ENCODE measurements around the gene TDRD12.
"Not testable (repeated sequence)": the region's sequence is repeated elsewhere in the genome, so short reads cannot be mapped to it uniquely, and the experiment has no call there.

TDRD12 gene

DNA sequence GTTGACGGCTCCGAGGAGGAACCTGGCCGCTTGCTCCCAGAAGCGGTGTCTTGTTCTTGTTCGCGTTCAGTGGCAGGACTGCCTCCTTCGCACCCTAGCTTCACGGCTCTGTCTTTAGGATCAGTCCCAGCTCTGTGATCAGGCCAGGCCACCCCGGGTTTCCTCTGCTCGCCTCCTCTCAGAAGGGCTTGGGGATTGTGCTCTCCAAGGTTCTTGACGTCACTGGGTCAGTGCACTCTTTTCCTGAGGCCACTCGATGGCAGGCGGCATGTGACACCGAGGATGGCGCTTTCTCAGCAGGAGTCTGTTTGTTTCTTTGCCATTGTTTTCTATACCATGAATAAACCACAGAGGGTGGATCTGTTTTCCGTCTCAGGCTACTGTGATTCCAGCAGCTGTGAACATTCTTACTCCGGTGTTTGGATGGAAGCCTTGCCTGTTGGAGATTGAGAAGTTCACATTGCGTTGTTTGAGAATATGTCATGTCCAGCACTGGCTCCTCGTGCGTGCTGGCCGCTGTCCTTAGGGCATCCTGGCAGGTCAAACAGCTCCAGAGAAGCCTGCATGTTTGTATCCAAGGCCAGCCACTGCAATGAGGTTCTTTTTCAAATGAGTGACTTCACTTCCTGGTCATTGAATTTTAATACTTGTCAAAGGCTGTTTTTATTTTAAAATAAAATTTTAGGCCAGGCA lies 105.5 kb downstream of the TDRD12 start:
- Histone ChIP-seq H3K9ac (no peak overlapping the region), H3K4me2 (peak overlapping the region; percentile 8; the same call in 1 of the 2 replicates), H3K4me3 (no peak overlapping the region), H3K36me3 (no peaks in the 10 kb centered on the region), H4K20me1 (no peaks in the 10 kb centered on the region), H3K9me3 (no peaks in the 10 kb centered on the region), H3K27ac (no peak overlapping the region), H3K4me1 (peaks cover 12% of the 10 kb centered on the region), H3K27me3 (no peaks in the 10 kb centered on the region)
- no peak for TF ChIP-seq Cebpa-rat (IDR thresholded peaks at IDR 0.05)

DNA sequence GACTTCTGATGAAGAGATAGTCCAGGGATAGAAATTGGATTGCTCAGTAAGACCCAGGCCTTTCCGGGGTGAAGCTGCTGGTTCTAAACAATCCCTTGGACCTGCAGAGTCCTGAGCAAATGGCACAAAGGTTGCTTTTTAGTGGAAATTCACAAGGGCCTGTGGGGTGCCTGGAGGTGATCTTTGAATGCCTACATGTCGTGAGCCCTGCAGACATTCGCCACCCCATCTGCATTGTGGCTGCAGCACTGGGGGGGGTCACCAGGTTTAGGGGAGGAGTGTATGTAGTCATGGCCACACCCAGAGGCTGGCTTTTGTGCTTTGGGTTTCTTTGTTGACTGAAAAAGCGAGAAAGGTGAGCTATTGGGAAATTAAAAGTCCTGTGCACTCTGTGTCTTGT lies 108.6 kb downstream of the TDRD12 start:
- no peak overlapping the region for H3K9ac ChIP-seq
- no peaks in the 10 kb centered on the region for H3K9me3 ChIP-seq
- H3K4me3 ChIP-seq, result no peak overlapping the region
- no peaks in the 10 kb centered on the region for H3K36me3 ChIP-seq
- no peaks in the 10 kb centered on the region for H3K4me1 ChIP-seq
- no peaks in the 10 kb centered on the region for H4K20me1 ChIP-seq
- no peak for TF ChIP-seq Cebpa-rat (IDR thresholded peaks at IDR 0.05)
- H3K27me3 ChIP-seq, result no peaks in the 10 kb centered on the region
- H3K4me2 ChIP-seq, result no peak overlapping the region
- H3K27ac ChIP-seq, result no peak overlapping the region

DNA sequence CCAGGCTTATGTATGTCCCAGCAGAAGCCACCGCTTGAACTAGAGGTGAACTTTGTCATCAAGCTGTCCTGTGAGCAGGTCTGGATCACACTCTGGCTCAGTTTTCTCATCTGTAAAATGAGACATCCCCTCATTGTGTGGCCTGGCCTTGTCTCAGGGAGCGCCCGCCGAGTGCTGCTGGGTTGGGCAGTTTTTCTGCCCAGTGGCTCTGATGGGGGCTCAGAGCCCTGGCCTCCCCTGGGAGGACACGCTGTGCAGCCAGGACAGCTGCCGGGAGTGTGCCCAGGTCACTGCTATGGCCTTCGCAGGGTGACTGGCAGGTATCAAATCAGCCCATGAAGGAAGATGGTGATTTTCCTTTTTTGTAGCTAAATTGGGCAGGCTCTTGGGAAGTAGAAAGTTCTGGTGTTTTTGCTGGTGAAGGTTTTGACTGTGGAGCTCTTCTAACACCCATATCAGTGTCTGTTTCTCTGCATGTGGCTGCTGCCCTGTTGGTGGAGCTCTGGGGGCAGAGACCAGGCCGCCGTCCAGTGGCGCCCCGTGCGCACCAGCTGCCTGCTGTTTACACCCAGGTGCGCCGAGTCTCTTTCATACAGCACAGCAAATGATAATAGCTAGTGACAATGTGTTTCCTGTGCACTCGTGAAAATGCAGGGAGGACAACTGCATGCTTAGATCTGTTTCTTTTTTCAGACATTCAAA lies 109.2 kb downstream of the TDRD12 start:
- Histone ChIP-seq H4K20me1 (no peaks in the 10 kb centered on the region), H3K4me1 (no peaks in the 10 kb centered on the region), H3K4me2 (no peak overlapping the region), H3K4me3 (no peak overlapping the region), H3K9me3 (no peaks in the 10 kb centered on the region), H3K9ac (no peak overlapping the region), H3K36me3 (no peaks in the 10 kb centered on the region), H3K27me3 (no peaks in the 10 kb centered on the region), H3K27ac (no peak overlapping the region)
- no peak for TF ChIP-seq Cebpa-rat (IDR thresholded peaks at IDR 0.05)

DNA sequence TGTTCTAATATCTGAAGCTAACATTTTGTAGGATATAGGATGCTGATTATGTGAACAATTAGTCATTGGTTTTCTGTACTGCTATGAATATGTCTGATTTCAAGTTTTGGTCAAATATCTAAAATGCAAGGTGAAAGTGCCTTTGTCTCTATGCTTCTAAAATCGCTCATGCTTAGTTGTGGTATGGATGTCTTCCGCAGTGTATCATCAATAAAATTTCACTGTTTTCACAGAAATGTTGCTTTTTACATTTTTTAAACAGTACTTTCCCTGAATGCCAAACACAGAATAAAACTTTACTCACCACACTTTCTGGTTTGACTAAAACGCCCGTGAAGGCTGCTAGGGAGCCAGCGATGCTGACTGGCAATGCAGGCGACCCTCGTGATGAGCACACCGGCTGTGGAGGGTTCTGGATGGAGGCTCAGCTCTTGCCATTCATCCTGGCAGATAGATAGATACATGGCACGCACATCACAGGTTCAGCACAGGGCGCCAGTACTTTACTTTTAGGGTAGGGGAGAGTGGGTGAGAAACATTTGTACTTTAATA lies 109.9 kb downstream of the TDRD12 start:
- no peak overlapping the region for H3K27ac ChIP-seq
- H3K9ac ChIP-seq, result no peak overlapping the region
- H3K4me3 ChIP-seq, result no peak overlapping the region
- H3K36me3 ChIP-seq, result no peaks in the 10 kb centered on the region
- no peaks in the 10 kb centered on the region for H3K4me1 ChIP-seq
- H3K4me2 ChIP-seq, result no peak overlapping the region
- no peaks in the 10 kb centered on the region for H4K20me1 ChIP-seq
- no peaks in the 10 kb centered on the region for H3K27me3 ChIP-seq
- H3K9me3 ChIP-seq, result no peaks in the 10 kb centered on the region
- no peak for TF ChIP-seq Cebpa-rat (IDR thresholded peaks at IDR 0.05)

DNA sequence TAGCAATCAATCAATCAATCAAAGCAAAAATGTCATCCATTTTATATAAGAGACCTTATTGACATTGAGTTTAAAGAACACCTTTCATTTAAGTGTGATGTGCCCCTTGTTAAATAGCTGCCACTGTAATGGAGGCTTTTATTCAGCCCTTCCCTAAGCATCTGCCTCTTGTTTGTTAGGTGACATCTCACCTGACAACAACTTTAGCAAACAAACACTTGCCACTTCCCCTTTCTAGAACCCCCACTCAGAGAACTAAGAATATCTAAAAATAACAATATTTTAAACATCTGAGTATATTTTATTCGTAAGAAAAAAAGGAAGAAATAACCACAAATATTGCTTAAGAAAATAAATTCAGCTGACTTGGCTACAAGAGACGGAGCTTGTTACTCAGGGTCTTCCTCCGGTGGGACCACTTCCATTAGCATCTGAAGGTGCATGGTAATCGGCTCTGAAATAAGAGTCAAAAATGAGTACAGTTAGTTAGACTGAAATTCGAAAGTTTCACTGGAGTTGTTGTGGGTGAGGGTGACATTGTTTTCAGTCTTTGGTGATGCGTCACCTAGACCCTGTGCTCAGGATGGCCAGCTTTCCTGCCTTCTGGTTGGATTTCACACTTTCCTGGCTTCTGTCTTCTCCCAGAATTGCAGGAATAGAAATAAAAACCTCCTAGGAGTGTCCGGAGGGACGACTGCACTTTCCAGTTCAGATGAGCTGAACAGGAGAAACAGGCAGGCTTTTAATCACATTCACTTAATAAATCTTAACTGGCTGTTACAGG lies 110.9 kb downstream of the TDRD12 start:
- H3K4me2 ChIP-seq, result no peak overlapping the region
- no peak overlapping the region for H3K4me3 ChIP-seq
- no peak for TF ChIP-seq Cebpa-rat (IDR thresholded peaks at IDR 0.05)
- H3K27me3 ChIP-seq, result no peaks in the 10 kb centered on the region
- no peaks in the 10 kb centered on the region for H3K4me1 ChIP-seq
- H3K27ac ChIP-seq, result no peak overlapping the region
- H3K9me3 ChIP-seq, result no peaks in the 10 kb centered on the region
- no peaks in the 10 kb centered on the region for H3K36me3 ChIP-seq
- H3K9ac ChIP-seq, result no peak overlapping the region
- H4K20me1 ChIP-seq, result no peaks in the 10 kb centered on the region

DNA sequence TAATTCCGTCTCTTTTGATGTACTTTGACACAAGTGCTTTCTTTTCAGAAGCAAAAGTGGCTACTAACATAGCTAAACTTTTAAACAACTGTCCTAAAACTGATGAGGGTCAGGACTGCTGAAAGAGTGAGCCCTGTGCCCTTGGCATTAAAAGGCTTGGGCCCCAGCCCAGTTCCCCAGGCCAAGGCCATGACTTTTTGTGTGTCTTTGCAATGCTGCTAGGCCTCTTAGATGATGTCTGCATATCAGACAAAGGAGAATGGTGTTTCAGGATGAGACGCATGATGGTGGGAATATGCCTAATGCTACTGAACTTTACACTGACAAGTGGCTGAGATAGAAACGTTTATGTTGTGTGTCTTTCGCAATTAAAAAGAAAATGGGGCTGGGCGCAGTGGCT lies 112.0 kb downstream of the TDRD12 start:
- TF ChIP-seq Cebpa-rat (IDR thresholded peaks at IDR 0.05), result no peak
- Histone ChIP-seq H4K20me1 (no peaks in the 10 kb centered on the region), H3K4me2 (no peak overlapping the region), H3K27ac (no peak overlapping the region), H3K36me3 (no peaks in the 10 kb centered on the region), H3K4me1 (no peaks in the 10 kb centered on the region), H3K4me3 (no peak overlapping the region), H3K27me3 (no peaks in the 10 kb centered on the region), H3K9me3 (no peaks in the 10 kb centered on the region), H3K9ac (no peak overlapping the region)

DNA sequence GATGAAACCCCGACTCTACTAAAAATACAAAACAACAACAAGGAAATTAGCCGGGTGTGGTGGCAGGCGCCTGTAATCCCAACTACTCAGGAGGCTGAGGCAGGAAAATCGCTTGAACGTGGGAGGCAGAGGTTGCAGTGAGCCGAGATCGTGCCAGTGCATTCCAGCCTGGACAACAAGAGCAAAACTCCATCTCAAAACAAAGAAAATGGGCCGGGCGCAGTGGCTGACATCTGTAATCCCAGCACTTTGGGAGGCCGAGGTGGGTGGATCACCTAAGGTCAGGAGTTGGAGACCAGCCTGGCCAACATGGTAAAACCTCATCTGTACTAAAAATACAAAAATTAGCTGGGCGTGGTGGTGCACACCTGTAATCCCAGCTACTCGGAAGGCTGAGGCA lies 112.5 kb downstream of the TDRD12 start:
- H3K9me3 ChIP-seq, H3K9ac ChIP-seq, H3K27me3 ChIP-seq, H3K36me3 ChIP-seq, H3K4me1 ChIP-seq, H3K4me2 ChIP-seq, H3K27ac ChIP-seq, H3K4me3 ChIP-seq, H4K20me1 ChIP-seq: not testable (repeated sequence)

DNA sequence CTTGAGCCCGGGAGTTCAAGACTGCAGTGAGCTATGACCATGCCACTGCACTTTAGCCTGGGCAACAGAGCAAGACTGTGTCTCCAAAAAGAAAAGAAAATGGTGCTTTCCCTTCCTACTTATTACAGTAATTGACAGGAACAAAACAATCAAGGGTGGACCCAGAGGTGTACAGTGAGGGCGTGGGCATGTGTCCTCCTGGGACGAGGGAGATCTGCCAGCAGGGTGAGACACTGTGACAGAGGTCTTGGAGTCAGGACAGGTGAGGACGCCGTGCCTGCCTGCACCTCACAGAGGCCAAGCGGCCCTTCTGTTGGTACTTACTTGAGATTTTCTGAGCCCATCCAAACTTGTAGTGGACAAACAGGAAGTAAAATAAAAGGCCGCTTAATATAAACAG lies 113.3 kb downstream of the TDRD12 start:
- not testable (repeated sequence) for H3K36me3 ChIP-seq, H3K4me1 ChIP-seq, H3K4me2 ChIP-seq, H3K9ac ChIP-seq, H3K27me3 ChIP-seq, H3K4me3 ChIP-seq, H4K20me1 ChIP-seq, H3K27ac ChIP-seq, H3K9me3 ChIP-seq

DNA sequence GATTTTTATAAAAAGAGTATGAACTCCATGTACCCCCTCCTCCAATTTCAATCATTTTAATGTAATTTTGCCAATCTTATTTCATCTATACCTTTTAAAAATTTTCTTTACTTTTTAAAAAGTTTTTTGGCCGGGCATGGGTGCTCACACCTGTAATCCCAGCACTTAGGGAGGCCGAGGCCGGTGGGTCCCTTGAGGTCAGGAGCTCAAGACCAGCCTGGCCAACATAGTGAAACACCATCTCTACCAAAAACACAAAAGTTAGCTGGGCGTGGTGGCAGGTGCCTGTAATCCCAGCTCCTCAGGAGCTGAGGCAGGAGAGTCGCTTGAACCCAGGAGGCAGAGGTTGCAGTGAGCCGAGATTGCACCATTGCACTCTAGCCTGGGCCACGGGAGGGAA lies 113.8 kb downstream of the TDRD12 start:
- not testable (repeated sequence) for H3K27me3 ChIP-seq, H3K4me3 ChIP-seq

DNA sequence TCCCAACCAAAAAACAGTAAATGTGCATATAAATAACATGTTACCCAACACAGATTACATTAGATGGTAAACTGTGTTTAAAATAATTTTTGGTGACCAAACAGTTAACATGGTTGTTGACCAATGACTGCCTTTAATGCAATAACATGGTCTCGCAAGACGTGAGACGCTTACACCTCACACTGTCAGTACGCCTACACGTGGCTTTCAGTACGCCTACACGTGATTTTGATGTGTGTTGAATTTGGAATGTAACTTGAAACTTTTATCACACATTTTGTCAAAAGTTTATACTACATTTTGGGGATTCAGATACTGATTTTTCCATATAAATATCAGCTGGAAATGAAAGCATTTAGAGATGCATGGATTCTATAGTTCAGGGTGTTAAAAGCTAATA lies 118.0 kb downstream of the TDRD12 start:
- Histone ChIP-seq H3K4me1 (no peaks in the 10 kb centered on the region), H3K27me3 (no peaks in the 10 kb centered on the region), H3K9ac (no peak overlapping the region), H3K9me3 (peaks cover 27% of the 10 kb centered on the region), H3K27ac (no peak overlapping the region), H3K36me3 (no peaks in the 10 kb centered on the region), H4K20me1 (no peaks in the 10 kb centered on the region), H3K4me2 (no peak overlapping the region), H3K4me3 (no peak overlapping the region)
- no peak for TF ChIP-seq Cebpa-rat (IDR thresholded peaks at IDR 0.05)

More for the DNA sequence above, 113.8 kb downstream of the TDRD12 start:
- not testable (repeated sequence) for H4K20me1 ChIP-seq, H3K4me1 ChIP-seq, H3K4me2 ChIP-seq, H3K27ac ChIP-seq, H3K9me3 ChIP-seq, H3K9ac ChIP-seq, H3K36me3 ChIP-seq
